ENCODE measurements around the gene RASA3.

Gene RASA3

DNA sequence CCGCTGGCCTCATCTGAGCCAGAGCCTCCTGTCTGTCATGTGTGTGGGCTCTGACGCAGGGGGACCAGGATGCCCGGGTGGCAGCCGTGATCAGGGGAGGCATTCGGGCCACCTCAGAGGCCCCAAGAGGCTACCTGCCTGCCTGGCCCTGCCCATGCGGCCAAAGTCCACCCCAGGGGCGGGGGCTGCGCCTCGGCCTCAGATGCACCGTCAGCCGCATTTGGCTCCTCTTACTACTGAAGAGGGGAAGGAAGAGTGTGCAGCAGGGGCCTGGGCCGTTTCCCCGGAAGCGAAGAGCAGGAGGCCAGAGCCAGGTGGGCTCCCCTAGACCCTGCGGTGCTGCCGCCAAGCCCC, 192.5 kb downstream of the RASA3 start:
- no peak for DNase-seq

- DNase-seq: no peak
Measured at GRCh38 chr13:113939129-113939943, 193.1 kb downstream of the RASA3 start.

GRCh38 chr13:113938716-113939115, 193.7 kb downstream of the RASA3 start:
- no peak for DNase-seq

- DNase-seq: no peak
Measured at GRCh38 chr13:113938246-113938645, 194.2 kb downstream of the RASA3 start.

GRCh38 chr13:113937527-113938180, 194.8 kb downstream of the RASA3 start:
- DNase-seq: no peak

GRCh38 chr13:113937073-113937472, 195.3 kb downstream of the RASA3 start:
- DNase-seq: no peak

DNA sequence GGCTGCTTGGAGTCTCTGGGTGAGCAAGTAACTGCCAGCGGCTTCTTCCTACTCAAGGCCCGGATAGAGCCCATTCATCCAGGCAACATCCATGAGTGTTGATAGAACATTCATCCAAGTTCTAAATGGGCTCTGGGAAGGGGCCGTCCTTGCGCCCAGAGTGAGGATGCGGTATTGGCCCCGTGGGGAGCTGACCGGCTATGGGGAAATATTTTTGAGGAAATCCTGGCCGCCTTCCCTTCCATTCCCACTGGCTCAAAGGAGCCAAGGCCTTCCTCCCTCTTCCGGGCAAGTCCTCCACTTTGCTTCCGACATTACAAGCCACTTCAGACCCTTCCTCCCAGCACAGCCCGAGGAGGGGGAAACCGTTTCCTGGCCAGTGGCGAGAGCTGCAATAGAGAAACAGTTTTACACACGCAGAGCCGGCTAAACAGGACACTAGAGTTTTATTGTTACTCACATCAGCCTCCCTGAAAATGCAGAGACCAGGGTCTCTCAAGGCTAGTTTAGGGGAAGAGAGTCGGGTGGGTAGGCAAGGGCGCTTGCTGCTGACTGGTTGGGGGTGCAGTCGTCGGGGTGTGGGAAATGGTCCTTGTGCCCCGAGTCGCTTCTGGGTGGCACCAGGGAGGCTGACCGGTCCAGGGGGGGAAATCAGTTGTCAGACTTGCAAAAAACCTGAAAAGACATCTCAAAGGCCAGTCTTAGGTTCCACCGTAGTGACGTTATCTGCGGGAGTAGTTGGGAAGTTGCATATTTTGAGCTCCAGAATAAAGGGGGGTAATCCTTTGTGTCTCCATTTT, 196.1 kb downstream of the RASA3 start:
- DNase-seq: no peak

- no peak for DNase-seq
Measured at GRCh38 chr13:113935001-113935844, 197.2 kb downstream of the RASA3 start.

GRCh38 chr13:113934576-113934975, 197.8 kb downstream of the RASA3 start:
- no peak for DNase-seq

GRCh38 chr13:113933901-113934300, 198.5 kb downstream of the RASA3 start:
- no peak for DNase-seq

GRCh38 chr13:113931841-113932459, 200.5 kb downstream of the RASA3 start:
- DNase-seq: no peak

- DNase-seq: peak; percentile 19 to 39
Measured at GRCh38 chr13:113930671-113931637, 201.5 kb downstream of the RASA3 start.

DNA sequence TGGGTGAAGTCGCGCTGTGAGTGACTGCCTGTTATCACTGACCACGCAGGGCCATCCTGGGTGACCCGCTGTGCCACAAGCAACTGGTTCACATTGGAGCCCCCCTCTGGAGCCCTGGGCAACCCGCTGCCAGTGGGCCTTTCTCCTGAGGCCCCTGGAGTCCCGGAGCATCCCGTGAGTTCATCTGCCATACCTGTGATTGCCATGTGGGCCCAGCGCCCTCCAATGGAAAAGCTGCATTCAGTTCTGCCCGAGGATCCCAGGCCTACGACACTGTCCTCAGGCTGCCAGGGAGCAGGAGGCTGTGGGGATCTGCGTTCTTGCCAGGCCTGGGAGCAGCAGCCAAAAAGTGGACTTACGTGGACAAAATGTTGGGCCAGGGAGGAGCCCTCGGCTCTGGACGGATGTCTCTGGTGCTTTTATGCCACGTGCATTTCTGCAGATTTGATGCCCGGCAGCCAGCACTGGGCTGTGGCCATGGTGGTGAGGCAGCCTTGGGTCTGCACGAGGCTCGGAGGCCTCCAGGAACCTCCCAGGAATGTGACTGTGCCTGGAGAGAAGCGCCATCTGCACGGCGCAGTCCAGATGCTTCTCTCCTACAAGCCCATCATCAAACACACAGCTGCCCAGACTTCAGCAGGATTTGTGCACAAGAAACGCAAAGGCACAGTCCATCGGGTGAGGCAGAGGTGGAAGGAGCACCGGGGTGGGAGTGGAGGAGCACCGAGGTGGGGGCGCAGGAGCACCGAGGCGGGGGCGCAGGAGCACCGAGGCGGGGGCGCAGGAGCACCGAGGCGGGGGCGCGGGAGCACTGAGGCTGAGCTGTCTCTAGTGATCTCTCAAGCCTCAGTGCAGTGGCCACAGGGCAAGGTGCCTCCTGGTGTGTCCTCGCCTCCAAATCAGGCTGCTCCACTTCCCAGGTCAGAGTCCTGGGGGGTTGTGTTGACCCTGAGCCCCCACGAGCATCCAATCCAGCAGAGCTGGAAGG, 202.5 kb downstream of the RASA3 start:
- DNase-seq: no peak

DNA sequence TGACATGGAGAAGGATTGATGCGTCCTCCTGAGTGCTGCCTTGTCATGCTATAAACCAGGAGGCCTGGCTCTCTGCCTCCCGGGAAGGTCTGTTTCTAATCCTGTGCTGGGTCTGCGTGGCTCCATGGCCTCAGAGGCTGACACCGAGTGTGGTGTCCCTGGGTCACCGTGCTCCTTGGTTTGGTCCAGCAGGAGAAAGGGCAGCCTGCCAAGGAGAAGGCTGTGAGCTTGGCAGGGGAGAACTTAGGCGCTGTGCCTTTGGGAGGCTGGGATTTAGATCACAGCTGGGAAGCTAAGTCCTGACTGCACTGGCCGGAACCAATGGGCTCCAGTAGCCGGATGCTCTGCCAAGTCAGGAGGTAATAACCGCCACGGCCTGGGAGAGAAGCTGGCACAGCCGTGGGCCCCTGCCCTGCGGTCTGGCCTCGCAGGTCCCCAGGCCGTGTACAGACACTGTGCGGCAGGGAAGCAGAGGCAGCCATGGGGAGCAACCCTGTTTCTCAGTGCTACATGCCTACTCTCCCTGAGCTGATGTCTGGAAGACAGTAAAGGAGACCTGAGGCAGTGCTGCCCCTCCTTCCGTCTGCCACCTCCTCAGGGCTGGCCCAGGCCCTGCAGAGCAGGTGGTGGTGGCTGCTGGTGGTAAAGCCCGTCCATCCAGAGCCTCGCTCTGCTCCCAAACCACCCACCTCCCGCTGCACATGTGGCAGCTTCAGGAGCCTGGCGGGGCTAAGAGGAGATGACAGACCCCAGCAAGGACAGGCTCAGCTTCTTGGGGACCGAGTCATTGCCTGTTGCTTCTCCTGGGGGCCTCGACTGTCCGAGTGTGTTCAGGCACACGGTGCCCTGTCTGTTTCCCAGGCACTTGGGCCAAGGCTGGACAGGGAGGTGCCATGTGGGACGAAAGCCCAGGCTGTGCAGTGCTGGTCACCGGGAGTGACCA, 203.5 kb downstream of the RASA3 start:
- no peak for DNase-seq

Measured in stimulated activated CD4-positive, alpha-beta T cell treated with anti-CD3 and anti-CD28 coated beads, Interleukin-2, amount 100 ng/mL, for 48 hours (primary cell).